Lung (tissue), 12 donors: ENCODE measurements around the gene PTH2R. TPM values are rescaled to one million over a fixed set of nuclear protein-coding genes. Genes with fewer than 3 reads are reported as not detected.
"Not testable (repeated sequence)": the region's sequence is repeated elsewhere in the genome, so short reads cannot be mapped to it uniquely, and the experiment has no call there.

Source experiments
- ATAC-seq: fragments of 200-7000 bp; cut with Tn5 transposase; one replicate; pipeline ENCODE4 v1.9.1; 2020; ENCODE audit warnings: moderate number of reproducible peaks; ENCODE audit not compliant: insufficient read depth, low FRiP score
- DNase-seq, 3 donors: peaks; one replicate each; pipeline ENCODE4 v3.0.0-alpha.2; 2013 to 2017
- H3K27ac ChIP-seq, 2 donors: one replicate each; pipeline ENCODE4 v1.5.1; 2013; ENCODE audit warnings: mild to moderate bottlenecking in 2 of 2, moderate library complexity in 2 of 2, control low read depth in 1 of 2, inconsistent platforms in 1 of 2, low read depth in 1 of 2, low read length in 1 of 2
- H3K27me3 ChIP-seq, 3 donors: one replicate each; pipeline ENCODE4 v1.5.1; 2013; ENCODE audit warnings: low read length in 2 of 3; ENCODE audit not compliant: control insufficient read depth in 3 of 3, insufficient read depth in 3 of 3
- H3K36me3 ChIP-seq, 4 donors: one replicate each; pipeline ENCODE4 v1.5.1; 2013; ENCODE audit warnings: low read length in 4 of 4, mild to moderate bottlenecking in 1 of 4, moderate library complexity in 1 of 4; ENCODE audit not compliant: control insufficient read depth in 4 of 4, insufficient read depth in 4 of 4
- H3K4me1 ChIP-seq, 5 donors: one replicate each; pipeline ENCODE4 v1.5.1; 2013; ENCODE audit warnings: low read length in 5 of 5, mild to moderate bottlenecking in 2 of 5, moderate library complexity in 1 of 5; ENCODE audit not compliant: control insufficient read depth in 5 of 5, insufficient read depth in 5 of 5
- H3K4me3 ChIP-seq: one replicate; pipeline ENCODE4 v1.5.1; 2013; ENCODE audit warnings: mild to moderate bottlenecking, control low read depth, moderate library complexity
- H3K9ac ChIP-seq, 2 donors: one replicate each; pipeline ENCODE4 v1.5.1; 2013; ENCODE audit warnings: low read length in 2 of 2, control low read depth in 1 of 2; ENCODE audit not compliant: insufficient read depth in 1 of 2
- H3K9me3 ChIP-seq, 4 donors: one replicate each; pipeline ENCODE4 v1.5.1; 2013; ENCODE audit warnings: low read length in 3 of 4, mild to moderate bottlenecking in 1 of 4, moderate library complexity in 1 of 4; ENCODE audit not compliant: control insufficient read depth in 4 of 4, insufficient read depth in 3 of 4
- WGBS, 2 donors: extraction: QIAGEN DNeasy Blood & Tissue Kit; methylation state at CpG; one replicate each; pipeline ENCODE4 v1.1.7; 2013; 5-methylcytosine and 5-hydroxymethylcytosine counted together
- polyA plus RNA-seq, 2 donors: library from polyadenylated mRNA; stranded (reverse); fragments of 200-250 nt; gene quantifications; one replicate each; pipeline ENCODE4 v1.2.1, GENCODE V29; 2013
- total RNA-seq, 2 donors: library from RNA; depleted of rRNA in 1 of 2; stranded (reverse); fragments of >200 nt in 1 of 2; gene quantifications; one replicate each; pipeline ENCODE4 v1.2.1, GENCODE V29; 2014 to 2021
- TF ChIP-seq, protein P1 (sequence below): IDR thresholded peaks from 2 replicates; pipeline ENCODE4 v1.5.1; 2012; ENCODE audit warnings: mild to moderate bottlenecking; ENCODE audit errors: control extremely low read depth, extremely low read depth
- donor health status: control.
- donor health status: control.
- donor health status: Bipolar disorder and iron deficiency.
- donor health status: healthy.
- donor health status: DM: yes; HTN: yes; CAD: no.

Gene PTH2R
- total and polyA plus RNA-seq, 4 donors, result 0.11 to 0.25 (median 0.13) TPM

DNA sequence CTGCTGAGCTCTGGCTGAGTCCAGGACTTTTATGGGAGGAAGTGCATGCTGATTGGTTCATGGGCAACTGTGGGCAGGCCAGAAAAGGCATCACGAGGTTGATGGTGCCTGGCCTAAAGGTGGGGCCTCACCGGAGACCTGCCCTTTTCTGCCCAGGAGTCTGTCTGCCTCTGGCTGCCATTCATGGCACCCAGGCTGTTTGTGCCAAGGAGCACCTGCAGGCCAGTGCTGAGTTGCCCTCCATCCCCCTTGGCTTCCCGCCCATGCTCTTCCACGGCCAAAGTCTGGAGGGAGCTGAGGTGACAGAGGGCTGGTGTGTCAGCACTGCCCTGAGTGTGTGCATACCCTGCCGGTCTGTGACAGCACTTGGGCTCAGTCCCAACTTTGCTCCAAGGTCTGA, 123.2 kb downstream of the PTH2R start:
- H3K9me3 ChIP-seq, result peaks cover 0 to 2% (median 0%) of the 10 kb centered on the region in 4 donors
- TF ChIP-seq, protein P1, sequence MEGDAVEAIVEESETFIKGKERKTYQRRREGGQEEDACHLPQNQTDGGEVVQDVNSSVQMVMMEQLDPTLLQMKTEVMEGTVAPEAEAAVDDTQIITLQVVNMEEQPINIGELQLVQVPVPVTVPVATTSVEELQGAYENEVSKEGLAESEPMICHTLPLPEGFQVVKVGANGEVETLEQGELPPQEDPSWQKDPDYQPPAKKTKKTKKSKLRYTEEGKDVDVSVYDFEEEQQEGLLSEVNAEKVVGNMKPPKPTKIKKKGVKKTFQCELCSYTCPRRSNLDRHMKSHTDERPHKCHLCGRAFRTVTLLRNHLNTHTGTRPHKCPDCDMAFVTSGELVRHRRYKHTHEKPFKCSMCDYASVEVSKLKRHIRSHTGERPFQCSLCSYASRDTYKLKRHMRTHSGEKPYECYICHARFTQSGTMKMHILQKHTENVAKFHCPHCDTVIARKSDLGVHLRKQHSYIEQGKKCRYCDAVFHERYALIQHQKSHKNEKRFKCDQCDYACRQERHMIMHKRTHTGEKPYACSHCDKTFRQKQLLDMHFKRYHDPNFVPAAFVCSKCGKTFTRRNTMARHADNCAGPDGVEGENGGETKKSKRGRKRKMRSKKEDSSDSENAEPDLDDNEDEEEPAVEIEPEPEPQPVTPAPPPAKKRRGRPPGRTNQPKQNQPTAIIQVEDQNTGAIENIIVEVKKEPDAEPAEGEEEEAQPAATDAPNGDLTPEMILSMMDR, result no peak
- no peak for ATAC-seq
- H3K4me1 ChIP-seq, result no peaks in the 10 kb centered on the region
- no peaks in the 10 kb centered on the region for H3K36me3 ChIP-seq
- H3K9ac ChIP-seq, result no peak overlapping the region
- no peaks in the 10 kb centered on the region for H3K27me3 ChIP-seq
- H3K4me3 ChIP-seq, result no peak overlapping the region
- WGBS, 2 donors, result 83 to 87% methylated on average over 5 of the region's 5 CpGs
- no peak for DNase-seq
- no peak overlapping the region for H3K27ac ChIP-seq

DNA sequence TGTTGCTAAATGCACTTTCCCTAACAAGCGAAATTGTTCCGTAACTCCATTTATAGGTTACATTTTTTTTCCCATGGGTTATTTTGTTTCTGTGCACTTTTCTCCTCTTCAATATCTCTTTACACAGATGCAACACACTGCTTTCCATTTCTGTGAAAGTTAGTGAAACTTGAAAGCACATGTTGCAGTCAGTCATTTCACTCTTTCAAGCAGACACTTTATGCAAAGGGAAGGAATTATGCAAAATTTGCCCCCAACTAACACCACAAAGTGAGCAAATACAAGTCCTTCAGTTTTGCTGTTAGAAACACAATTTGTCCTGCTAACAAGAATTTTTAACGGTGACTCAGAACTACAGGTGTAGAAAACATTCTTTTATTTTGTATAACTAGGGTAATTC, 124.8 kb downstream of the PTH2R start:
- Histone ChIP-seq H3K27ac (no peak overlapping the region), H3K27me3 (no peaks in the 10 kb centered on the region), H3K4me3 (no peak overlapping the region), H3K4me1 (no peaks in the 10 kb centered on the region), H3K9me3 (peaks cover 0 to 4% (median 0%) of the 10 kb centered on the region in 4 donors), H3K9ac (no peak overlapping the region), H3K36me3 (no peaks in the 10 kb centered on the region)
- 89 to 91% methylated on average over 3 of the region's 3 CpGs for WGBS, 2 donors
- no peak for DNase-seq
- TF ChIP-seq, protein P1, result no peak
- no peak for ATAC-seq

DNA sequence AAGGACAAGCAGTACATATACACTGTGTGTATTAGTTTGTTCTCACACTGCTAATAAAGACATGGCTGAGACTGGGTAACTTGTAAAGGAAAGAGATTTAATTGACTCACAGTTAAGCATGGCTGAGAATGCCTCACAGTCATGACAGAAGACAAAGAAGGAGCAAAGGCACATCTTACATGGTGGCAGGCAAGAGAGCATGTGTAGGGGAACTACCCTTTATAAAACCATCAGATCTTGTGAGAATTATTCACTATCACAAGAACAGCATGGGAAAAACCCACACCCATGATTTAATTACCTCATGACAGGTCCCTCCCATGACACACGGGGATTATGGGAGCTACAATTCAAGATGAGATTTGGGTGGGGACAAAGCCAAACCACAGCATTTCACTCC, 129.0 kb downstream of the PTH2R start:
- not testable (repeated sequence) for DNase-seq, H3K4me3 ChIP-seq, H3K4me1 ChIP-seq, H3K9me3 ChIP-seq, H3K36me3 ChIP-seq, ATAC-seq, H3K9ac ChIP-seq, H3K27me3 ChIP-seq, H3K27ac ChIP-seq
- WGBS, 2 donors, result 92 to 96% methylated on average over 1 of the region's 1 CpG

DNA sequence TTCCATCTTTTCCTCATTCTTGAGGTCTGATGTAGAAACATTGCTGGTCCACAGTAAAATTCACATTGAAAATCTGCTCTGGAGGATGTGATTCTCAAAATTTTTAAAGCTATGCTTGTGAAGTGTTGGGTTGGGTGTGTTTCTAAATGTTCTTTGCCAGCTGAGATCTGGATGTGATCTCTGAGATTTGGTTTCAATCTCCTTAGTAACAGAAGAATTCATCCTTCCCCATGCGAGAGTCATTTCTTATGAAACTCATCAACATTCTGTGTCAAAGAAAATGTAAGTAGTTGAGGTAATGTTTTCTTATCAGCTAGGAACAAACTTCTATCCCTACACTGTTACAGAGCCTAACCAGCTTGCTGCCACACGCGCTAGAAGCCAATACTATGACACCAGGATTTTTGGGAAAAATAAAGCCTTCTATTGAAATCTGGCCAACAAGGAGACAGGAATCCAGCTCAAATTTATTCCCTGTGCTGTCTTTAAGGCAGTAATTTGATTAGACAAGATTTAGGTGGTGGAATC, 134.9 kb downstream of the PTH2R start:
- Histone ChIP-seq H3K27me3 (no peaks in the 10 kb centered on the region), H3K36me3 (no peaks in the 10 kb centered on the region), H3K27ac (no peak overlapping the region), H3K4me3 (no peak overlapping the region), H3K4me1 (no peaks in the 10 kb centered on the region), H3K9me3 (peaks cover 0 to 3% (median 0%) of the 10 kb centered on the region in 4 donors), H3K9ac (no peak overlapping the region)
- TF ChIP-seq, protein P1, result no peak
- DNase-seq (no peak), ATAC-seq (no peak)
- WGBS, 2 donors, result 81 to 88% methylated on average over 3 of the region's 3 CpGs
